GM21717 (cell line): ENCODE results near the gene GPX4.

Experiments
- ATAC-seq: cut with Tn5 transposase; IDR thresholded peaks from one replicate; pipeline ENCODE4 v1.9.1; 2021; ENCODE audit warnings: mild to moderate bottlenecking, moderate library complexity; ENCODE audit not compliant: unreplicated experiment

Gene GPX4

DNA sequence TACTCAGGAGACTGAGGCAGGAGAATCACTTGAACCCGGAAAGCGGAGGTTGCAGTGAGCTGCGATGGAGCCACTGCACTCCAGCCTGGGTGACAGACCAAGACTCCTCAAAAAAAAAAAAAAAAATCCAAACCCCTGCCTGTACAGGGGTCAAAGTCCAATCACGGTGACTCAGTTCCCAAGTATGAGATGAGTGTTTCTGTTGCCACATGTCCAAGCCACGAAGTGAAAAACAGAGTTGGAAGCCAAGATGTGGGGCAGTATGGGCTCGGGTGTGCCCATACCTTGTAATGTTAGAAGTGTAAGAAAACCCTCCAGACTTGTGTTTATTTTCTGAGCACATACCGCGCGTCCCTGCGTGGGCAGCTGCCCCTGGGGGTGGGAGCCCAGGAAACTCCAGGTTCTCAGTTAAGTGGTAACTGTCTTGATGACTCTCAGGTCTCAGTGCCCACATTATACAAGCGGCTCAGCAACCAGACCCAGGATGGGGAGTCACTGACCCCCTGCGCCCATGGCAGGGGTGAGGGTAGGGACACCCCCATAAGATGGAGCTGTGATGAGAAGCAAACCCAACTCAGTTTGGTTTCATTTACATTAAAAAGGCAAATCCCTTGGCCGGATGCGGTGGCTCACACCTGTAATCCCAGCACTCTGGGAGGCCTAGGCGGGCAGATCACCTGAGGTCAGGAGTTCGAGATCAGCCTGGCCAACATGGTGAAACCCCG is 1.2 kb upstream of the GPX4 start:
- ATAC-seq = no peak

DNA sequence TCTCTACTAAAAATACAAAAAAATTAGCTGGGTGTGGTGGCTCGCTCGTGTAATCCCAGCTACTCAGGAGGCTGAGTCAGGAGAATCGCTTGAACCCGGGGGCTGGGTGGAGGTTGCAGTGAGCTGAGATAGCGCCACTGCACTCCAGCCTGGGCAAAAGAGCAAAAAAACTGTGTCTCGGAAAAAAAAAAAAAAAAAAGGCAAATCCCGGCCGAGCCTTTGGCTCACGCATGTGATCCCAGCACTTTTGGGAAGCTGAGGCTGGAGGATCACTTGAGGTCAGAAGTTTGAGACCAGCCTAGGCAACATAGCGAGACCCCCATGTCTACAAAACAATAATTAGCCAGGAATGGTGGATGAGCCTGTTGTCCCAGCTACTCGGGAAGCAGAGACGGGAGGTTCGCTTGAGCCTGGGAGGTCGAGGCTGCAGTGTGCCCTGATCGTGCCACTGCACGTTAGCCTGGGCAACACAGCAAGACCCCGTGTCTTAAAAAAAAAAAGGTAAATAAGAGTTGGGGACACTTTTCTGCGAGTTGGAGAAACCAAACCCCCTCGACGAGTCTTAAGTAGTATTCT is 574 bp upstream of the GPX4 start:
- no peak for ATAC-seq

DNA sequence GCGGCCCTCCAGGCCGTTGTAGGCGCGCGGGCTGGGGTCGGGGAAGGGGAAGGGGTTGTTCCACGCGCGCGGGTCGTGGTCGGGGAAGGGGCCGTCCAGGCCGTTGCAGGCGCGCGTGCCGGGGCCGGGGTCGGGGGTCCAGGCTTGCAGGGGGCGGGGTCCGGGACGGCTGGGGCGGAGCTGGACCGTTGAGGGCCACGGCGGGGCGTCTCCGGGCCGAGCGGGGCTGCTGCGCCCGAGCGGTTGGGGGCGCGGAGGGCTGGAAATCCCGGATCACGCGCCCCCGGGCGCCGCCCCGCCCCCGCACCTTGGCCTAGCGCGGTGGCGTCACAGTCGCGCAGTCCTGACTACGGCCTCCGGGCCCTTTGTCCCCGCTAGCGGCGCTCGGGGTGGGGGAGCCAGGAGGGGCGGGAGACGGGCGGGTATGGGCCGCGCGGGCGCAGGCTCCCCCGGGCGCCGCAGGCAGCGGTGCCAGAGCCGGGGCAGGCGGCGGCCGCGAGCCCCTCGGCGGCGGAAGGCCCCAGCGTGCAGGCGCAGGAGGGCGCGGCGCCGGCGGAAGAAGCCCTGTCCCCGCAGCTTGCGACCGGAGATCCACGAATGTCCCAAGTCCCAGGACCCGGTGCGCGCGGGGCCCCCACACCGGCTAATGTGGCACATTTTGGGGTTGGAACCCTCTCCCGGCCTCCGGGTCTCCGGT is 665 bp downstream of the GPX4 start:
- peak; percentile 22 for ATAC-seq

DNA sequence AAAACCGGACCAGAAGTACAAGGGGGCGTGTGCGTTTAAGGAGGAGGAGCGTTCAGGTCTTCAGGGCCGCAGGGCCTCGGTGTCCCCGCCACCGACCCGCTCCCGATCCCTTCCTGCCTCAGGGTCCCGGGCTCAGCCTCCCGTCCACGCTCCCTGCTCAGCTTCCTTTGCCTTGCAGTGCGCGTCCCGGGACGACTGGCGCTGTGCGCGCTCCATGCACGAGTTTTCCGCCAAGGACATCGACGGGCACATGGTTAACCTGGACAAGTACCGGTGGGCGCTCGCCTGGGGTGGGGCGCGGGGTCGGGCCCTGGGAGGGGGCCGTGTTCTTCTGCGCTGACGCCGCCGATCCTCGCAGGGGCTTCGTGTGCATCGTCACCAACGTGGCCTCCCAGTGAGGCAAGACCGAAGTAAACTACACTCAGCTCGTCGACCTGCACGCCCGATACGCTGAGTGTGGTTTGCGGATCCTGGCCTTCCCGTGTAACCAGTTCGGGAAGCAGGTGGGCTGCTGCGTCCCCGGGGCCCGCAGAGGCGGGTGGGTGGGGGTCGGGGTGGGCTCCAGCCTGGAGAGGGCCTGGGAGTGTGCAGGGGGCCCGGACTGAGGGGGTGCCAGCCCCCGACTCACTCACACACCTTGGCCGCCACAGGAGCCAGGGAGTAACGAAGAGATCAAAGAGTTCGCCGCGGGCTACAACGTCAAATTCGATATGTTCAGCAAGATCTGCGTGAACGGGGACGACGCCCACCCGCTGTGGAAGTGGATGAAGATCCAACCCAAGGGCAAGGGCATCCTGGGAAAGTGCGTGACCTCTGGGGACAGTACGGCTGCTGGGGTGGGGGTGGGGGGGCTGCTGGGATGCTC is 1.4 kb downstream of the GPX4 start:
- ATAC-seq = peak; percentile 5

DNA sequence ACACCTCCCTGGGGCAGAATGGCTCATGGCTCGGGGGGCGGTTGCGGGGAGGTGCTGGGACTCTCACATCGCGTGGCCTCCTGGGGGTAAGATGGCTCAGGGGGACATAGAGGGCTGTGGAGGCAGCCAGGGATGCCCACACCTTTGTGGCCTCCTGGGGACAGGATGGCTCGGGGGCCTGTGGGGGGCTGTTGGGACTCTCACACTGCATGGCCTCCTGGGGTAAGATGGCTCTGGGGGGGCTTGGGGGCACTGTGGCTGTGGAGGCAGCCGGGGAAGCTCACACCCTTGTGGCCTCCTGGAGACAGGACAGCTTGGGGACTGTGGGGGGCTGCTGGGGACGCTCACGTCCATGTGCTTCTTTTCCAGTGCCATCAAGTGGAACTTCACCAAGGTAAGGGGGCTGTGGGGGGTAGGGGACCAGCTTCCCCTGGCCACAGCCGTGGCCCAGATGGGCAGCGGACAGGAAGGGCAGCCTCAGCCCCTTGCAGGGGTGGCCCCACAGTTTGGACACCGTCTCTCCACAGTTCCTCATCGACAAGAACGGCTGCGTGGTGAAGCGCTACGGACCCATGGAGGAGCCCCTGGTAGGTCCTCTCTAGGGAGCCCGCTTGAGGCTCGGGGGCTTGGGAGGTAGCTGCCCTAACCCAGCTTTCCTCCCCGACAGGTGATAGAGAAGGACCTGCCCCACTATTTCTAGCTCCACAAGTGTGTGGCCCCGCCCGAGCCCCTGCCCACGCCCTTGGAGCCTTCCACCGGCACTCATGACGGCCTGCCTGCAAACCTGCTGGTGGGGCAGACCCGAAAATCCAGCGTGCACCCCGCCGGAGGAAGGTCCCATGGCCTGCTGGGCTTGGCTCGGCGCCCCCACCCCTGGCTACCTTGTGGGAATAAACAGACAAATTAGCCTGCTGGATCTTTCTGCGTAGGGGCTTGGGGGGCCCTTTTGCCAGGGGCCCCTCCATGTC is 2.4 kb downstream of the GPX4 start:
- no peak for ATAC-seq

DNA sequence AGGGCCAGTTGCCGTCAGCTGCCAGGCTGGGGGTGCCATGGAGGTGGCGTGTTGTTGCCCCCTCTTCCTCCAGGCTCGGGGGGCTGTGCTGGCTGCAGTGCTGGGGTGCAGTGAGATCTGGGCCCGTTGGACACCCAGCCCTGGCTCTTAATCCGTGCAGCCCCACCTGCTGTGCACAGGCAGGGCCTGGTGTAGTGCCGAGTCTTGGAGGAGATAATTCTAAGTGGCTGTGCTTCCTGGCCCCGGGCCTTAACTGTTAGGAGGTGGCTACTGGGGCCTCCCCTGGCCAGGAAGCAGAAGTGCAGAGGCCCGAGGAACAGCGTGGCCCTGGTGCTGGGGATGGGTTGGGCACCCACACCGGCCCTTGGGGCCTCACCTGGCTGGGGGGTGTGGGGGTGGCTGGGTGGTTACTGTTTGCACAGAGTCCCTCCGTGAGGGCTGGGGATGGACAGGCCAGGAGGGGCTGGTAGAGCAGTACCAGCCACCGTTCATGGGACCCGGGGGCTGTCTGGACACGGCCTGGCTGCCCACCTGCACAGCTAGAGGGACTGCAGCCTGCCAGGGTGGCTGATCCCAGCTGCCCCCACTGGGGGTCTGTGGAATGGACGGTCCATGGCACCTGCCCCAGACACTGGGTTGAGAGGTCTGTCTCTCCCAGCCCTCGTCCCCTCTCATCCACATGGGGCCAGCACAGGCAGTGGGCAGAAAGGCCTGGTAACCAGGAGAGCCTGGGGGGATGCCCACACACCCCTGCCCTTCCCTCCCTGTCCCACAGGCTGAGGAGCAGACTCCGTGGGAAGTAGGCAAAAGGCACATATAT is 3.3 kb downstream of the GPX4 start:
- no peak for ATAC-seq

DNA sequence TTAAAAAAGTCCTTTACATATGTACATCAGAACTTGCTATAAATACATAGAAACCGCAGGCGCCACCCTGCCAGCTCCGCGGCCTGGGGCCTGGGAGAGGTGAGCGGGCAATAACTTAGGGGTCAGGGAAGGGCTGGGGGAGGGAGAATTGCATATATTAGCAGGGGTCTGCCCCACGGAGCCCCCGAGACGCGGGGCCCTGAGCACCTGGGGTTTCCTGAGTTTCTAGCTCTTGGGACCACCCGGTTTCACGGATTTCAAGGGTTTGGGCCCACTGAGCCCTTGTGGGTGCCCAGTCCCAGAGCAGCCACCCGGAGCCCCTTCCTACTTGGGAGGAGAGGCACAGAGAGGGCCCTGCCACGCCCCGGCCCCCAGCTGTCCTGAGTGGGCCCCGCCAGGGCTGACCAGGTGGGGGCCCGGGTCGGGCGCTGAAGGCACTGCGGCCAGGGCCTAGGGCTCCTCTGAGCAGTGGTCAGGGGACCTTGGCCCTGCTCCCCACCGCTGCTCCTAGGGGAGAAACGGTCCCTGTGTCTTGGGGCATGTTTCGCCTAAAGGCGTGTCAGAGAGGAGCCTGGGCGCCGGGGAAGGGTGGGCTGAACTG is 4.0 kb downstream of the GPX4 start:
- ATAC-seq = no peak

DNA sequence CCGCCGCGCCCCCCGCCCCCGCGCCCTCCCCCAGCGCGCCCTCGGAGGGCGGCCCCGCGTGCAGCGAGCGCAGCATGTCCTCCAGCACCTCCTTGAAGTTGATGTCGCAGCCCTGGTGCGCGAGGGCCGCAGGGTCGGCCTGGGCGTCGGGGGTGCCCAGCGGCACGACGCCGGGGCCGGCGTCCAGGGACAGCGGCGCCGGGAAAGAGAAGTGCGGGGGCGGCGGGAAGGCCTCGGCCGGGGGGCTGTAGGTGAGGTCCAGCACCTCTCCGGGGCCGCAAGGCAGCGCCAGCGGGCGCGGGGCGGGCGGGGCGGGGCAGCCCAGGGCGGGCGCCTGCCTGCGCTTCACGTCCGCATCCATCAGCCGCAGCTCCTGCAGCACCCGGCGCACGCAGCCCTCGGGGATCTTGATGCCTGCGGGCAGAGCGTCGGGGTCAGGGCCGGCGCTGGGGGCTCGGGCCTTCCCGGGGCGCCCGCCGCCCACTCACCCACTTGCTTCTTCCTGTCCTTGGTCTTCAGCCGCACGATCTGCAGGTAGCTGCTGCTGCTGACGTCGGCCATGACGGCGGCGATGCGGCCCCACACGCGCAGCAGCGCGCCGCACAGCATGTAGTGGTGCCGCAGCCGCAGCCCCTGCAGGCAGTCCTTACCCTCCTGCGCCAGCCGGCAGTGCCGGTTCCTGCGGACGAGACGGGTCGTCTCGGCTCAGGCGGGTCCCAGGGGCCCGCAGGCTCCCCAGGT is 4.7 kb downstream of the GPX4 start:
- ATAC-seq = no peak

DNA sequence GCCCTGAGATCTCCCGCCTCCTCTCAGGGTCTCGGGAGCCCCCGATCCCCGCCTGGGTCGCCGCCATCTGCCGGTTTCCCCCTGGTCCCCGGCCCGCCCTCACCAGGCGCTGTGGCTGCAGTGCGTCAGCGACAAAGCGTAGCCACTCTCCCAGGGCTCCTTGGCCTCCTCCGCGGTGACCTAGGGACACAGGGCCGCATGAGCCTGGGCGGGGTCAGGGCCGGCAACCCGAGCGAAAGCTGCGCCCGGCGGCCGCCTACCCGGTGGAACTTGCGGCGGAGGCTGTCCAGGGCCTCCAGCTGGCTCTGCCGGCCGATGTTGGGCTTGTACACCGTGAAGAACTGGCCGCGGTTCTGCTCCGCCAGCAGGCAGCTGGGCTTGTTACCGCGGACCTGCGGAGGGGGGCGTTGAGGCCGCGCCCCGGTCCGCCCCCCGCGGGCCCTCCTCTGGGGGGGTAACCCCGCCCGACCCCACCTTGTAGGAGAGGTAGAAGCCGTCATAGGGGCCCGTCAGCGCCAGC is 5.3 kb downstream of the GPX4 start:
- no peak for ATAC-seq

DNA sequence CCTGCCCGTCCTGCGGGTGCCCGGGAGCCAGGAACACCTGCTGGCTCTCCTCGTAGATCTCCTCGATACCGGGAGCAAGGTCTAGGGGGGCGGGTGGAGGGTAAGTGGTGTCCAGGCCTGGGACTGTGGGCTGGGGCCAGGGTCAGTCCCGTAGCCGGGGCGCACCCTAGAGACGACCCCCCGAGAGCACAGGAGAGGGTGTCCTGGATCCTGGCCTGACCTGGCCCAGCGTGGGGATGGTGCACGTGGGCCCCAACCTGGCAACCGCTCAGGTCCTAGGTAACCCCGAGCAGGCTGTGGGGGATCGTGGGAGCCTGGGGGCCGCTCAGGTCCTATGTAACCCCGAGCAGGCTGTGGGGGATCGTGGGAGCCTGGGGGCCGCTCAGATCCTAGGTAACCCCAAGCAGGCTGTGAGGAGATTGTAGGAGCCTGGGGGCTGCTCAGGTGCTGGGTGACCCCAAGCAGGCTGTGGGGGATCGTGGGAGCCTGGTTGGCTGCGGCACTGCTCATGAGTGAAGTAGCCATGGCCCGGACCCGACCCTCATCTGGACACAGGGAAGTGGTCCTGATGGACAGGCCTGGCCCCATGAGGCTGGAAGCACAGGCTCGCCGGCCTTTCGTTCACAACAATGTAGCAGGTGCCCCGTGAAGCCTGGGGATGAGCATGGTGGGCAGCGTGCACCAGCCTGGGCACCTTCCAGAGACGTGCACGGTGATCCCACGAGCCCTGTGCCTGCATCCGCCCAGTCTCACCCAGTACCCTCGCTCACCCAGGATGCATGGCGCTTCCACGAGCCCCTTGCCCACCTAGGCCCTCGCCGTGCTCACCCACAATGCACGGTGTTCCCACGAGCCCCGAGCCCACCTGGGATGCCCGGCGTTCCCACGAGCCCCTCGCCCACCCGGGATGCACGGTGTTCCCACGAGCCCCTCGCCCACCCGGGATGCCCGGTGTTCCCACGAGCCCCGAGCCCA is 6.2 kb downstream of the GPX4 start:
- no peak for ATAC-seq

DNA sequence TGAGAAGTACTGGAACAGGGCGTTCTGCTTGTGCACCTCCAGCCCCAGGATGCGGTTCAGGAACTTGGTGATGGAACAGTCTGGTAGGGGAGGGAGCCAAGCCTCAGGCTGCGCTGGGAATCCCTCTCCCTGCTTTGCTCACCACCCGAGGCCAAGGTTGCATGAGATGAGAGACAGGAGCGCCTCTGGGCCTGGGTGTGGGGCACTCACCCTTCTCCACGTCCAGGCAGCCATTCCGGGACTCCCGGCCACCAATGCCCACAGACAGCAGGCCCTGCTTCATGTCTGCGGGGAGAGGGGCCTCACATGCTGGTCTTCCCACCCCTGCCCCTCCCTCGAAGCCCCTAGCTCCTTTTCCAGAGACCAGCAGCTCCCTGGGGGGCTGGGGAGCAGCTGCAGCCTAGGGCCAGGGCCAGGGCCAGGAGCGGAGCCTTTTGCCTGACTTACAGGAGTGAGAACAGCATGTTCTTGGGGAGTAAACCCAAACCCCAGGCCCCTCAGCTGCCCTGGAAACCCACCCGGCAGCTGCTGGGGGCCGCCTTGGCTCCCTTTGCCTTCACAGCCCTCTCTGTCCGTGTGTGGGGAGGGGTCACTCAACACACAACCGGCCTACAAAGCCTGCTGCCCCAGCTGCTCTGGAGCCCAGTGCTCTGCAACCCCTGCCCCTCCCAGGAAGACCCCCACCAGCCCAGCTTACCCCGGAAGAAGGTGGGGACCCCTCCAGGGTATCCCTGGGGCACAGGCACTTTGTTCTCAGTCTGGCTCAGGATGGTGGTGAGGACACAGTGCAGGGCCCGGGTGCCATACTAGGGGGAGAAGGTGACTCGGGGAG is 7.2 kb downstream of the GPX4 start:
- ATAC-seq = no peak

DNA sequence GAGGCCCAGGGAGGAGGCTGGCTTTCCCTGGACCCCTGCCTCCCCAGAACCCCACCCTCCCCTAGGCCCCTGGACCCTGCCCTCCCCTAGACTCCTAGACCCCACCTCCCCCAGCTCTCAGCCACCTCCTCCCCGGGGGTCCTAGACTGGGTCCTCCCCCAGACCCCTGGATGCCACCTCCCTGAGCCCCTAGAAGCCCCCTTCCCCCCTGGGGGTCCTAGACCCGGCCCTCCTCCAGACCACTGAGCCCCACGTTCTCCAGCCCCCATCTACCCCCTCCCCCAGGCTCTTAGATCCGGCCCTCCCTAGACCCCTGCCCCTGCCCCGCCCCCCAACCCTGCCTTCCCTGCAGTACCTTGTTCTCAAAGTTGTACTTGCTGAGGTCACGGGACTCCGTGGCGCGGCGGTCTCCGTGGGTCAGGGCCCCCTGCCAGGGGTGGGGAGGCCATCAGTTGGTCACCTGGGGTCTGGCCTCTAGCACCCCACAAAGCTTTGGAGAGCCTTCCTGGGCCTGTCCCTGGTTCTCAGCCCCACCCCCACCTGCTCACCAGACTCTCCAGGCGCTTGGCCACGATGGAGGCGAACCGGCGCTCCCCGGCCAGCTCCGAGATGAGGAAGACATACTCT is 8.0 kb downstream of the GPX4 start:
- no peak for ATAC-seq

DNA sequence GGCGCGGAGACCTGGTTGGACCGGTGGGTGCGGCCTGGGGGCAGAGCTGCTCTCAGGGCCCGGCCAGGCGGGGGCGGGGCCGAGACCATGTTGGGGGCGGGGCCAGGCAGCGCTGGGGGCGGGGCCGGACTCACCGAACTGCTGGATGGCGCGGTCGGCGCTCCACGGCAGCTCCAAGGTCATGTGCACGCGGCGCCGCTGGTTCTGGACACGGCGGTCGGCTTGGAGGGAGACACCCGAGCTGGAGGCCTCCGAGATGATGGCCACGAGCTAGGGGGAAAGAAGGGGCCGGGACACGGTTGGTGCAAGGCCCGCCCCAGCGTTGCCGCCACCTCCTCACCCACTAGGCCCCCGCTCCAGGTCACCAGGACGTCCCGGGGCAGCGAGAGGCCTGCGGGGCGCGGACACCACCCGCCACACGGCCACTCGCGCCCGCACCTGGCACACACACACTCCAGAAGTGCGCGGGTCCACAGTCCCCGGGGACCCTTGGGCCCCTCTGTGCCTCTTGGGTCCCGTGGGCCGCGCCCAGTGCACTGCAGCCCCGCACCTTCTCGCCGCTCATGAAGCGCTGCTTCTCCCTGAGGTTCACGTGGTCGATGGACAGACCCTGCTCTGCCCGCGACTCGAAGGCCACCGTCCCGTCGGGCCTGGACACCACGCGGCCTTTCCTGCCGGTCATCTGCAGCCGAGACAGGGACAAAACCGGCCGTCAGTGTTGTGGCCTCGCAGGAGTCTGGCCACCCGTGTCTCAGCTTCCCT is 8.7 kb downstream of the GPX4 start:
- no peak for ATAC-seq

DNA sequence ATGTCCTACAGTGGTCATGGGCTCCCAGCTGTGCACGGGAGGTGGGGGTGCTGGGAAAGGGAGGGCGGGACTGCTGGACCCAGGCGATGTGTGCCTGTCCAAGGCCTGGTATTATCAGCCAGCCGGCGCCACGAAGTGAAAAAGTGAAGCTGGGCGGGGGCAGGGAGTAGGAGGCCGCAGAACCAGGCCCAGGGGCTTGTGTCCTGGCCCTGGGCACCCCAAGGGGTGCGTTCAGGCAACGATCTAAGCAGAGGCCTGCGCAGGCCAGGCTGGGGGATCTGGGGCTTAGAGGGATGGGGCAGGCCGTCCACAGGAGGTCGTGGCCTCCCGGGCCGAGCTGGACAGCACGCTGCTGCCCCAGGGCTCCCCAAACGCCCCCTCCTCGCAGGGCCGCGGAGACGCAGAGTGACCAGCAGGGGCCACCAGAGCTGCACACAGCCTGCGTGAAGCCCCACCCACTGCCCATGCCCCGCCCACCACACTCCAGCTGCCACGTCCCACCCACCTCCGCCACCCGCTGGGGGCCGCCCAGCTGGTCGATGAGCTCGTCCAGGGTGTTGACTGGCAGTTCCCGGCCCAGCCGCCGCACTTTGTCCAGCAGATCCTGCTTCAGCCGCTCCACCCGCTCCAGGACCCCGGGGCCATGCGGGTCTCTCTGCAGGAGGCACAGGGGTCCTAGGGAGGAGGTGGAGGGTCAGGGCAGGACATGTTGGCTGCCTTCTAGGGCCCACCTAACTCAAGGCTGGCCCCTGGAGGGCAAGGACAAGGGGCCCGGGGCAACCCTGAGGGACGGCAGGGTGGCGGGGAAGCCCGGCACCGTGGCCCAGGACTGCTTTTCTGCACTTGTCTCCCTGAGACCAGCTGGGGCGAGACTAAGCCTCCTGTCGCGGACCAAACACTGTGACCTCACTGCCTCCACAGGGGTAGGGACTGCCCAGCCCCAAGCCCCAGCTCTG is 9.5 kb downstream of the GPX4 start:
- ATAC-seq = no peak
